ENCODE data around the gene PLPPR1. TPM values are rescaled to one million over a fixed set of nuclear protein-coding genes. Genes with fewer than 3 reads are reported as not detected.

The PLPPR1 gene
- total RNA-seq, 1 experiment from 2014 or later, result not detected

- Histone ChIP-seq H3K36me3 (ENCODE audit: control insufficient read depth in 1 of 2, insufficient read depth in 2 of 2, low read length in 2 of 2) (no peaks in the 10 kb centered on the region), H3K27ac (ENCODE audit: low read depth, low read length) (no peak overlapping the region), H3K9me3 (ENCODE audit: control insufficient read depth in 1 of 2, insufficient read depth in 1 of 2, low read depth in 1 of 2, low read length in 2 of 2) (no peaks in the 10 kb centered on the region), H3K9me2 (ENCODE audit: insufficient read depth) (no peaks in the 10 kb centered on the region), H4K20me1 (ENCODE audit: insufficient read depth) (no peaks in the 10 kb centered on the region), H3K4me3 (replicated peaks in 1 of 2; ENCODE audit: low read depth in 1 of 2, low read length in 2 of 2) (no peak overlapping the region), H3K4me2 (ENCODE audit: low read length) (no peak overlapping the region), H3K79me2 (ENCODE audit: insufficient read depth, low read length) (no peaks in the 10 kb centered on the region), H2AFZ (ENCODE audit: low read depth, low read length, poor library complexity, severe bottlenecking) (no peak overlapping the region), H3K4me1 (ENCODE audit: control insufficient read depth in 1 of 2, insufficient read depth in 2 of 2, low read length in 2 of 2) (no peaks in the 10 kb centered on the region), H3K27me3 (ENCODE audit: insufficient read depth, low read length) (peaks cover 19% of the 10 kb centered on the region), H3K9ac (ENCODE audit: low read length) (no peak overlapping the region)
- ATAC-seq (no peak), DNase-seq (ENCODE audit: low read depth, low spot score) (no peak)
- POLR2A ChIA-PET, result no interaction called here
- CTCF ChIA-PET, result no interaction called here
- no TSS peak for BruUV-seq (replicated peaks)
- RAD21 ChIA-PET (ENCODE audit: low non-redundant PET in 1 of 2, low total read pairs in 2 of 2, uncharacterized antibody in 2 of 2, unreplicated experiment in 2 of 2), result no interaction called here
- intact Hi-C loops (cut with micrococcal nuclease), result no loop called here
- TF ChIP-seq TCF7L2 (IDR thresholded peaks at IDR 0.05; ENCODE audit: borderline replicate concordance, extremely low read depth, insufficient read depth, insufficient read length), result no peak
- TF ChIP-seq ZFX (IDR thresholded peaks at IDR 0.05), result no peak
- no peak for TF ChIP-seq FOSL1 (IDR thresholded peaks at IDR 0.05; ENCODE audit: low read depth)
- no peak for TF ChIP-seq SRF (IDR thresholded peaks at IDR 0.05; ENCODE audit: low read depth)
- no peak for TF ChIP-seq CEBPB (IDR thresholded peaks at IDR 0.05; ENCODE audit: low read depth)
- TF ChIP-seq EZH2phosphoT487 (IDR thresholded peaks at IDR 0.05; ENCODE audit: borderline replicate concordance), result no peak
- TF ChIP-seq MAX (IDR thresholded peaks at IDR 0.05), result no peak
- no peak for TF ChIP-seq RAD21 (IDR thresholded peaks at IDR 0.05; ENCODE audit: low read depth)
- no peak for TF ChIP-seq SP1 (IDR thresholded peaks at IDR 0.05; ENCODE audit: low read depth)
- TF ChIP-seq POLR2AphosphoS5 (IDR thresholded peaks at IDR 0.05; ENCODE audit: low read depth, low read length), result no peak
- no peak for TF ChIP-seq ZNF274 (IDR thresholded peaks at IDR 0.05; ENCODE audit: low read depth, low read length)
- TF ChIP-seq REST (IDR thresholded peaks at IDR 0.05; ENCODE audit: low read depth), result no peak
- no peak for TF ChIP-seq ATF3 (IDR thresholded peaks at IDR 0.05)
- no peak for TF ChIP-seq ZBTB33 (IDR thresholded peaks at IDR 0.05; ENCODE audit: extremely low read depth, insufficient replicate concordance, low read length)
- no peak for TF ChIP-seq CTCF (IDR thresholded peaks at IDR 0.05 in 2 of 3, conservative IDR thresholded peaks at IDR 0.05 in 1 of 3; ENCODE audit: borderline replicate concordance in 1 of 3, insufficient read depth in 1 of 3, low read depth in 2 of 3, low read length in 2 of 3)
- TF ChIP-seq SIN3A (IDR thresholded peaks at IDR 0.05; ENCODE audit: low read depth), result no peak
- TF ChIP-seq YY1 (IDR thresholded peaks at IDR 0.05; ENCODE audit: extremely low read depth, insufficient replicate concordance, low read depth, low read length), result no peak
- TF ChIP-seq POLR2A (IDR thresholded peaks at IDR 0.05; ENCODE audit: borderline replicate concordance, extremely low read depth, insufficient read depth, insufficient read length), result no peak
- no peak for TF ChIP-seq CBX3 (IDR thresholded peaks at IDR 0.05; ENCODE audit: low read depth)
- no peak for TF ChIP-seq EGR1 (IDR thresholded peaks at IDR 0.05; ENCODE audit: low read depth)
Measured at GRCh38 chr9:101274971-101275768, 246.6 kb downstream of the PLPPR1 start.
